Keratinocyte (primary cell): ENCODE results near the gene TXNDC5.

Experiments used
- CTCF ChIP-seq, 3 experiments: IDR thresholded peaks in 1 of 3; conservative IDR thresholded peaks in 1 of 3; optimal IDR thresholded peaks in 1 of 3; 2 replicates in 2 of 3; 3 replicates in 1 of 3; pipeline versions ENCODE3 to v1.5.1; 2011; ENCODE audit warnings: low read length in 3 of 3, mild to moderate bottlenecking in 3 of 3, moderate library complexity in 2 of 3, control low read depth in 1 of 3, inconsistent platforms in 1 of 3; ENCODE audit not compliant: insufficient read depth in 2 of 3; ENCODE audit errors: extremely low read depth in 1 of 3
- EZH2 ChIP-seq: IDR thresholded peaks from one replicate; pipeline ENCODE4 v1.6.1; 2012; ENCODE audit warnings: inconsistent platforms, mild to moderate bottlenecking, low read length, moderate library complexity

GRCh38 chr6:7920425-7920824 is 9.8 kb upstream of the TXNDC5 start:
- TF ChIP-seq CTCF (optimal IDR thresholded peaks at IDR 0.05 in 1 of 3, IDR thresholded peaks at IDR 0.05 in 1 of 3, conservative IDR thresholded peaks at IDR 0.05 in 1 of 3; ENCODE audit: extremely low read depth in 1 of 3, insufficient read depth in 2 of 3, low read length in 3 of 3) (no peak), EZH2 (no peak)
